ENCODE results near the gene POU3F1.

- TF ChIP-seq POLR2A (IDR thresholded peaks at IDR 0.05; ENCODE audit: low read length) (no peak), GATA1 (IDR thresholded peaks at IDR 0.05; ENCODE audit: low read depth, low read length) (no peak)
These were observed 31.7 kb downstream of the POU3F1 start for GRCh38 chr1:38014724-38015424.
